D721Med (cell line): Measurements from ENCODE around the gene TSC22D1.

ENCODE experiments used
- DNase-seq: peaks from one replicate; pipeline ENCODE4 v3.0.0; 2011; ENCODE audit warnings: low spot score; ENCODE audit not compliant: insufficient read length
- FAIRE-seq: peaks from 2 replicates; lab custom pipeline; 2011; peaks lifted over from hg19 to GRCh38; lab: Jason Lieb, UNC
- TF ChIP-seq, protein P1 (sequence below): IDR thresholded peaks from 2 replicates; pipeline ENCODE4 v1.5.1; 2012; ENCODE audit warnings: mild to moderate bottlenecking, control low read depth; ENCODE audit not compliant: insufficient read depth; ENCODE audit errors: missing control alignments

The TSC22D1 gene

DNA sequence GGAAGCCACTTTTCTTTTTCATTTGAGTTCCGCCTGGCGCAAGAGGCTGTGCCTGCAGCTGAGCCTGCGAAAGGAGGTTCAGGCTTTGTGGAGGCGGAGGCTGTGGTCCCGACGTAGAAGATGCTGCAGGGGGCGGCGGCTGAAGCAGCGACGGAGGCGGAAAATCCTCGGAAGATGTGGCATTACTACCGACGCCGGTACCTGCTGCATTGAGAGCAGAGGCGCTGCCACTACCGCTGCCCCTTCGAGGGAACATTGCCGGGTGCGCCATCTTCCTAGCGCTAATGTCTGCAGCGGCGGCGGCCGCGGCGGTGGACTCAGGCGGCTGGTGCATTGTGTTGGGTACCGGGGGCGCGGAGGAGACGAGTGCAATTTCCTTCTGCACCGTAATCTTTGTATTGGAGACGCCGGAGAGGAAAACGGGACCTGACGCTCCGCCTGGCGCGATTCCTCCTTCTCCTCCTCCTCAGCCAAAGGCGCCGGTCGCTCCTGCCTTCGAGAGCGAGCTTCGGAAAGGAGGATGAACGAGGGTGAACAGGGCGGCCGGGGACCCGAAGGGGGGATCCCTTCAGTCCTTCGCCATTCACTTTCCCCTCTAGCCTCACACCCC, at the start of gene TSC22D1:
TSC22D1 (minus strand) TSS at position 590 of the 610 bp plus-strand sequence; CDS start at position 334, 256 bp downstream.
- FAIRE-seq (no peak), DNase-seq (no peak)

DNA sequence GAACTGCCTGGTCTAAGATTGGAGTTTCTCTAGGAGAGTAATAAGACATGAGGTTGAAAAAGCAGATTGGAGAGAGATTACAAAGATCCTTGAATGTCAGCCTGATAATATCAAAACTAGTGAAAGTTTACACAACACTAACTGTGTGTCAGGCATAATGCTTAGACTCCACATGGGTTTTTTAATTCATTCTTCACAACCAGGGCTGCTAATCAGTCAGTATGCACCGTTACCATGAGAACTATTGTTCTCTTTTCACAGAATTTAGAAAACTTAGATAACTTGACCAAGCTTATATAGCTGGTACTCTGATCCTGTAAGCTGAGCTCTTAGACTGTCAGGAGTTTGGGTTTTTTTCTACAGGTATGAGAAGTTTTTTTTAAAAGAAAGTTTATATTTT, 46.6 kb upstream of the TSC22D1 start:
- FAIRE-seq (no peak), DNase-seq (no peak)
- TF ChIP-seq, protein P1, sequence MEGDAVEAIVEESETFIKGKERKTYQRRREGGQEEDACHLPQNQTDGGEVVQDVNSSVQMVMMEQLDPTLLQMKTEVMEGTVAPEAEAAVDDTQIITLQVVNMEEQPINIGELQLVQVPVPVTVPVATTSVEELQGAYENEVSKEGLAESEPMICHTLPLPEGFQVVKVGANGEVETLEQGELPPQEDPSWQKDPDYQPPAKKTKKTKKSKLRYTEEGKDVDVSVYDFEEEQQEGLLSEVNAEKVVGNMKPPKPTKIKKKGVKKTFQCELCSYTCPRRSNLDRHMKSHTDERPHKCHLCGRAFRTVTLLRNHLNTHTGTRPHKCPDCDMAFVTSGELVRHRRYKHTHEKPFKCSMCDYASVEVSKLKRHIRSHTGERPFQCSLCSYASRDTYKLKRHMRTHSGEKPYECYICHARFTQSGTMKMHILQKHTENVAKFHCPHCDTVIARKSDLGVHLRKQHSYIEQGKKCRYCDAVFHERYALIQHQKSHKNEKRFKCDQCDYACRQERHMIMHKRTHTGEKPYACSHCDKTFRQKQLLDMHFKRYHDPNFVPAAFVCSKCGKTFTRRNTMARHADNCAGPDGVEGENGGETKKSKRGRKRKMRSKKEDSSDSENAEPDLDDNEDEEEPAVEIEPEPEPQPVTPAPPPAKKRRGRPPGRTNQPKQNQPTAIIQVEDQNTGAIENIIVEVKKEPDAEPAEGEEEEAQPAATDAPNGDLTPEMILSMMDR, result no peak

More for the DNA sequence above, at the start of gene TSC22D1:
- TF ChIP-seq, protein P1, result no peak

GRCh38 chr13:44622261-44622660, 46.1 kb upstream of the TSC22D1 start:
- DNase-seq (no peak), FAIRE-seq (no peak)
- TF ChIP-seq, protein P1, result no peak

DNA sequence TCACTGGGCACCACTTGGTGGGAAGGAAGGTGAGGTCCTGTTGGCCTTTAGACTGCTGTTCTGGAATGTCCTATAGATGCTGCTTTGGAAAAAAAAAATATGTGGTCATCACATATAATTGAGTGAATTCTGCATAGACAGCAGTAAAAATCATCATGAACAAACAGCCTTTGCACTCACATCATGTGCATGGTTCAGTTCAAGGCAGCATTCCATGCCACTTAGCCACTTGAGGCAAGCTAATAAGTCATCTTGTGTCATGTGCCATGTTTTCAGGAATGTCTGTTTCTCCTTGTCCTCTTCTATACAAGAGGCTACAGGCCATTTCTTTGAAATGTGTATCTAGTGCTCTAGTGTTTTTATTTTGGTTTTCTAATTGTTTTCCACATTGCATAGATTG, 43.9 kb upstream of the TSC22D1 start:
- FAIRE-seq, result no peak
- no peak for DNase-seq
- TF ChIP-seq, protein P1, result no peak

- FAIRE-seq, result no peak
- no peak for DNase-seq
- TF ChIP-seq, protein P1, result no peak
Measured at GRCh38 chr13:44619651-44620050, 43.5 kb upstream of the TSC22D1 start.

GRCh38 chr13:44618326-44618725, 42.2 kb upstream of the TSC22D1 start:
- TF ChIP-seq, protein P1, result no peak
- no peak for DNase-seq
- no peak for FAIRE-seq

- TF ChIP-seq, protein P1, result no peak
- no peak for DNase-seq
- no peak for FAIRE-seq
Measured at GRCh38 chr13:44617648-44618047, 41.5 kb upstream of the TSC22D1 start.
